Retina (tissue), 1 donor: ENCODE measurements around the gene UGT1A5.

ENCODE experiments used
- DNase-seq: peaks from one replicate; pipeline ENCODE4 v3.0.0-alpha.2; 2016

The UGT1A5 gene

DNA sequence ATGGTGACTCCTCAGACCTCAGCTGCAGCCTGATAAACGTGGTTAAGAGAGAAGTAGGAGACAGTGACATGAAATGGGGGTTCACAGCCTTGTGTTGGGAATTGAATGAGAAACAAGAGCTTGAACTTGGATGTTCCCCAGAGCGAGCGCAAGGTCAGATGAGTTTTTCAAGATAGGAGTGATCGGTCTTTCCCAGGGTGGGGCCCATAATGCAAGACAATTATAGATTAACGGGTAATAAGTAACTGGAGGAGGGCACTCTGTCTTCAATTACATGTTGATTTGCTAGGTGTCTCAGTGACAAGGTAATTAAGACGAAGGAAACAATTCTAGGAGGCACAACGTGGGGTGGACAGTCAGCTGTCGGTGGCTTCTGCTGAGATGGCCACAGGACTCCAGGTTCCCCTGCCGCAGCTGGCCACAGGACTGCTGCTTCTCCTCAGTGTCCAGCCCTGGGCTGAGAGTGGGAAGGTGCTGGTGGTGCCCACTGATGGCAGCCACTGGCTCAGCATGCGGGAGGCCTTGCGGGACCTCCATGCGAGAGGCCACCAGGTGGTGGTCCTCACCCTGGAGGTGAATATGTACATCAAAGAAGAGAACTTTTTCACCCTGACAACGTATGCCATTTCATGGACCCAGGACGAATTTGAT lies at the start of gene UGT1A5:
UGT1A5 (plus strand) TSS at position 297 of the 651 bp plus-strand sequence; CDS start at position 382, 85 bp downstream.
- DNase-seq = no peak

DNA sequence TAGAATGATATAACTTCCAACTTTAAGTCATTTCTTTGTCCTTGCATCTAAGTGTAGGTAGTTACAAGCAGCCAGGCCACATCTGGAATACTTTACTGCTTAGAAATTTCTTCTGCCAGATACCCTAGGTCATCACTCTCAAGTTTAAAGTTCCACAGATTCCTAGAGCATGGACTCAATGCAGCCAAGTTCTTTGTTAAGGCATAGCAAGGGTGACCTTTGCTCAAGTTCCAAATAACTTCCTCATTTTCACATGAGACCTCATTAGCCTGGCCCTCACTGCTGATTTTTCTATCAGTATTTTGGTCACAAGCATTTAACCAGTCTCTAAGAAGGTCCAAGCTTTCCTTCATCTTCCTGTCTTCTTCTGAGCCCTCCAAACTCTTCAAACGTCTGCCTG lies 48.8 kb upstream of the UGT1A5 start:
- no peak for DNase-seq

DNA sequence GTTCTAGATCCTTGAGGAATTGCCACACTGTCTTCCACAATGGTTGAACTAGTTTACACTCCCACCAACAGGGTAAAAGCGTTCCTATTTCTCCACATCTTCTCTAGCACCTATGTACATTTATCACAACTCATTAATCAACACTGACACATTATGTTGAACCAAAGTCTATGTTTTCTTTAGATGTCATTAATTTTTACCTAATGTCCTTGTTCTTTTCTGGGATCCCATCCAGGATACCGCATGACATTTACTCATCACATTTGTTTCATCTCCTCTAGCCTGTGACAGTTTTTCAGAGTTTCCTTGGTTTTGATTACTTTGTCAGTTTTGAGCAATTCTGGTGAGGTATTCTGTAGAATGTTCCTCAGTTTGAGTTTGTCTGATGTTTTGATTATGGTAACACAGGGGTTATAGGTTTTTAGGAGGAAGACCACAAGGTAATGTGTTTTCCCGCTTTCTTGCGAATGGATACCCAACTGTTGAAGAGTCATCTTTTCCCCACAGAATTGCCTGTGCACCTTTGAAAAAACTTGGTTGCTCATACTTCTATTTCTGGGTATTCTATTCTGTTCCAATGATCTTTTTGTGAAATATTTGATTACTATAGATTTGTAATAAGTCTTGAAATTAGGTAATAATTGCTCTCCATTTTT lies 44.0 kb upstream of the UGT1A5 start:
- no peak for DNase-seq

DNA sequence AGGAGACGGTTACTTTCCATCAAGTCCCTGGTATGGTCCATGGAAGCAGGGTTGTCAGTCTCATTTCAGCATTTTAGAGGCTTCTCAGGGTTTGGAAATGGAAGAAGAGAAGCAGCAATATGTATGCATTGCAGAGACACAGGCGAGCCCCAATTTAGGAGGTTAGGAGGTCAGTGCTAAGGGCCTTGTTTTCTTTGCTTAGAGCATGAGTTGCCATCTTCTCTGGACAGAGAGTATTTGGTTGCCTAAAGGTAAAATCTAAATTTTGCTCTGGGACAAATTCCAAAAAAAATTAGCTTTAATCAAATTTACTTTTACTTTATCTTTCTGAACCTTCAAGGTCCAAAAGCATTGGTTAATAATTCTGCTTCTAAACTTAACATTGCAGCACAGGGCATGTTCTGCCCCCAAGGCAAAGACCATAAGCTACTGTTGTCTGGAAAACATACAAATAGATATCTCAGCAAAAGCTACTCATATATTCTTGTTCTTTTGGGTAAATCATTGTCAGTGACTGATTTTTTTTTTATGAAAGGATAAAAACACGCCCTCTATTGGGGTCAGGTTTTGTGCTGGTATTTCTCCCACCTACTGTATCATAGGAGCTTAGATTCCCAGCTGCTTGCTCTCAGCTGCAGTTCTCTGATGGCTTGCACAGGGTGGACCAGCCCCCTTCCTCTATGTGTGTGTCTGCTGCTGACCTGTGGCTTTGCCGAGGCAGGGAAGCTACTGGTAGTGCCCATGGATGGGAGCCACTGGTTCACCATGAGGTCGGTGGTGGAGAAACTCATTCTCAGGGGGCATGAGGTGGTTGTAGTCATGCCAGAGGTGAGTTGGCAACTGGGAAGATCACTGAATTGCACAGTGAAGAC lies 41.2 kb upstream of the UGT1A5 start, which contains the start of gene UGT1A9:
UGT1A9 (plus strand) TSS at position 609 of the 872 bp plus-strand sequence; CDS start at position 646, 37 bp downstream.
- DNase-seq = no peak

DNA sequence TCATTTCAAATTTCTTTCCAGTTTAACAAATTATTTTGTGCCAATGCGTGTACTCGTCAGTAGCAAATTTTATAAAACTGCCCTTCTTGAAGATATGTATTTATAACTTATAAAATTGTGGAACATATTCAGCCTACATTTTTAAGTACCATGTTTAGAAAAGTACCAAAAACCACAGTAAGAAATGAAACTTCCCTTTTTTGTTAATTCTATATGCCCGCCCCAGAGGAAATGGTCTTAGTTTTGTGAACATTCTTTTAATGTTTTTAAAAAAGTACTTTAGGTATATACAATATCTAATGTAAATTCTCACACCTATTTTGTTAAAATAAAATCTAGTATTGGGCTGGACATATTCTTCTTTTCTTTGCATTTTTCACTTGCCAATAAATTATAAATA lies 39.8 kb upstream of the UGT1A5 start:
- no peak for DNase-seq

DNA sequence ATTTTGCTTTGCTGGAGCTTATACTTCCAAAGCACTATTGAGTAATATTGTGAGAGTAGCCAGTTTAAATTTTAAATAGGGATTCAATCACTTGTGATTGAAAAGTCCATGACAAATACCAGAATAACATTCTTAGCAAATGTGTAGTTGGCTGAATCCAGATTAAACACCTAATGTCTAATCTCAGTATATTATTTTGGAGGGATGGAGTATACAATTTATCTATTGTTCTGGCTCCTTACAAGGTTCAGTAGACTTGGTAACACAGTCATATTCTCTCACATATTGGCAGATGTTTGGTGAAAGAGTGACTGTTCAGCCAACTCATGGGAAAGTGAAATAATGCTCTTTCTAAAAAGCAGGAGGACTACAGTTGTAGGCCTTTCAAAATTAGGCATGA lies 38.8 kb upstream of the UGT1A5 start:
- no peak for DNase-seq

DNA sequence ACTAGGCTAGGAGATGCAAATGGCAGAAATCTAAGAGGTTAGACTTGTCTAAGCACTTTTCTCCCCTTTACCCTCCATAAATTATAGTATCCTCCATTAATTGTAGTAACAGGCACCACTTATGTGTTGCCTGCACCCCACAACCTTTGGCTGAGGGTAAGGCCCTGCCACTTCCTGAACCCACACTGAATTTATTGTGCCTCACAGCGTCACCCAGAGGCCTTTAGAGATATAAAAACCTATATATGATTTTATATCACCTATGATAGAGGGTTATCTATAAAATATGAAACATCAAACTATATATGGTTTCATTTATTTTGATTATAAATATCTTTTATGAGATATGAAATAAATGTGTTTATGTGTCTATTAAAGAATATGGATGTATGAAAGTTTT lies 38.4 kb upstream of the UGT1A5 start:
- no peak for DNase-seq

DNA sequence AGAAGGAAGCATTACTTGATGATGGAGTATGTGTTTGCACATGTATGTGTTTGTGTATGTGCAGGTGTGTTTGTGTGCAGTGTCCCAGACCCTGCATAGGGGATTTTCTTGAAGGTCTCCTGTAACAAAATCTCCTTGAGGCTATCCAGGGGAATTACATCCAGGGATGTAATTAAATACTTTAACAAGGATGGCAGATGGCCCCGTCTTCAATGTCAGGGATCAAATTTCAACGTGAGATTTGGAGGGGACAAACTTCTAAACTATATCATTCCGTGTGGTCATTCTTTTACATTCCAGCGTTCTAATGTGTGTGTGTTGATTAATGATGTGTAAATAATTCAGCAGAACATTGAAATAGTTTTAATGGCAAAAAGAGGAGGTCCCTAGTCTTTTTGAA lies 37.7 kb upstream of the UGT1A5 start:
- no peak for DNase-seq

DNA sequence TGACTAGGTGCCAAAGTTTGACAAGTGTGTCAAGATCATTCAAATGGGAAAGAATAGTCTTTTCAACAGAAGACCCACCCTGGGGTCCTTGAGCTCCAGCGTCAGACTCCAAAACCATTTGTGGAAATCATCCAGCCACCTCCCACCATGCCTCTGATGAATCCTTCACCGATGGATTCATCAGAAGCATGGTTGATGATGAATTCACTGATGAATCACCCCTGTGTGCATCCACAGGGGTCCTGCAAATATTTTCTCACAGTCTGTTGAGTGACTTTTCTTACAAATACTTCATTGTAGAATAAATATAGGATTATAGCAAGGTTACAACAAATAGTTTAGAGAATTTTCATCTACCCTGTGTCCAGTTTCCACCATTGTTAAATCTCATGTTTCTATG lies 36.7 kb upstream of the UGT1A5 start:
- no peak for DNase-seq

DNA sequence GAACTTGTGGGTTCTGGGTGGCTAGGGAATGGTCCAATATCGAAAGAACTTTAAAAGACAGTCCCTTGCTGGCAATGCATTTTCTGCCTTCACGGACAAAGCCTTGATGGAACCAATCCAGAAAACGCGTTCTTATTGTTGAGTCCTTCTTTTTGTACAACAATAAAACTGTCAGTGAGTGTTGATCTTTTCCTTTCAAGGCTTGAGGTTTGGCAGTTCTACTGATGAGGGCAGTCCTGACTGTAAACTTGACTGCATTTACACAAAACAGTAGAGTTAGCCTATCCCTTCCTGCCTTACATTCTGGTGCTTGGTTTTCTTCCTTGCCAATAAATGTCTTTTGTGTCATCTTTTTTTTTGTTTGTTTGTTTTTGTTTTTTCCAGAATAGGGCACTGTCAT lies 33.5 kb upstream of the UGT1A5 start:
- no peak for DNase-seq

DNA sequence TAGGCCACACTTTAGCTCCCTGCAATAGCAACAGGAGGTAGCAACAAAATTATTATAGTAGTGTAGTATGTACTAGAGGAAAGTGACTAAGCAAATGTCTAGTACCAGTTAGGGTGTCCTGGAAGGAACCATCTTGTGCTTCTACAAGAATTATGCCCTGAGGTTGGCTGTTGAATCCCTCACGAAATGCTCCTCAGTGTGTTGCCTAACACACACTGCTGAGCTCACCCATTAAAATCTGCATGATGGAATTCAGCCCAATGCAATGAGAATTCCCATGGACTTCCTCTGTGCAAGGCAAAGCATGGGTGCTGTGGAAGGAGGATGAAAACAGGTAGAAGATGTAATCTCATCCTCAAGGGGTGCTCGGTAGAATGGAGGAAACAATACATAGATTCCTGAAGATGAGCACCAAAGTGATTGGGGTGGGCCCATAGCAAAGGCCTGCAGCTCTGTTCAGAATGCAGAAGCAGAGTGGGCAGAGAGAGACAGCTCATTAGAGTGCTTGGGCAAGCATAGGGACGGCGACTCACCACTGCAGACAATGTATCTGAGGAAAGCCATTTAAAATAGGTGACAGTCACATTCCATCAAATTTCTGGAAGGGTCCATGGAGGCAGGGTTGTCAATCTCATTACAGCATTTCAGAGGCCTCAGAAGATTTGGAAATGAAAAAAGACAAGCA lies 32.2 kb upstream of the UGT1A5 start:
- DNase-seq = no peak

DNA sequence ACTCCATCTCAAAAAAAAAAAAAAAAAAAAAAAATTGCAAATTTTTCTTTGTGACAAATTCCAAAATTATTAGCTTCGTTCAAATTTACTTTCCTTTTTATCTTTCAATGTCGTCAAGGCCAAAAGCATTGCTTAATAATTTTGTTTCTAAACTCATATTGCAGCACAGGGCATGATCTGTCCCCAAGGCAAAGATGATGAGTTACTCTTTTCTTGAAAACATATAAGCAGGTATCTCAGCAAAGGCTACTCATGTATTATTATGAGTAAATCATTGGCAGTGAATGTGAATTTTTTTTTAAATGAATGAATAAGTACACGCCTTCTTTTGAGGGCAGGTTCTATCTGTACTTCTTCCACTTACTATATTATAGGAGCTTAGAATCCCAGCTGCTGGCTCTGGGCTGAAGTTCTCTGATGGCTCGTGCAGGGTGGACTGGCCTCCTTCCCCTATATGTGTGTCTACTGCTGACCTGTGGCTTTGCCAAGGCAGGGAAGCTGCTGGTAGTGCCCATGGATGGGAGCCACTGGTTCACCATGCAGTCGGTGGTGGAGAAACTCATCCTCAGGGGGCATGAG lies 31.1 kb upstream of the UGT1A5 start, which contains the start of gene UGT1A7:
UGT1A7 (plus strand) TSS at position 381 of the 579 bp plus-strand sequence; CDS start at position 418, 37 bp downstream.
- DNase-seq = no peak

DNA sequence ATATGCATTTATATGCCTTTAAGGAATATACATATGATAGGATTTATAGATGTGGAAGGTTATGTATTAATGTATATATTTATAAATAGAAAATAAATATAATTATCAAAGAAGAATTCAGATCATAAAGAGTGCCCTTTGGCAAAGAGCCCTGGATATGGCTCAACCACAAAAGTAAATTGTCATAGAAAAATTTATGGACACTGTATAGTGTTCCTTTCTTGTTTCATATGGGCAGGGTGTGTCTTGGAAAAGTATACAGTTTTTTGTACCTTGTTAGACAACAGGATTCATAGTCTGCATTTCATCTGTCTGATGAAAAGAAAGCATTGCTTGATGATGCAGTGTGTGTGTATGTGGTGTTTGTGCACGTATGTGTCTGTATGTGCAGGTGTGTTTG lies 28.1 kb upstream of the UGT1A5 start:
- DNase-seq = no peak

DNA sequence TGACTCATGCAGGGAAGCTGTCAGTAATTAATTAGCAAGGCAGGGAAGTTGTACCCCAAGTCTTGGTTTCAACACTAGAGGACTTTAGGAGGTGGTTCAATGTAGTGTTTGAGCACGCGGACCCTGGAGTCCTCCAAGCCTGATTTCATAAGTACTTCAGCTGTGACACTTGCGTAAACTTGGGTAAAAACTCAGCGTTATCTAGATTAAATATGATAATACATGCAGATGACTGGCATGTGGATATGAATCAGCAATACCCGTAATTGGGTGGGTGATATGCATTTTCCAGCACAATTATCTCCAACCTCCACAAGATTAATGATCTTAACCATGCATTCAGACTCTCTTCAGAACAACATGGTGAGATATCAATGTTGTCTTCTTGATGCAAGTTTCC lies 25.8 kb upstream of the UGT1A5 start:
- no peak for DNase-seq

DNA sequence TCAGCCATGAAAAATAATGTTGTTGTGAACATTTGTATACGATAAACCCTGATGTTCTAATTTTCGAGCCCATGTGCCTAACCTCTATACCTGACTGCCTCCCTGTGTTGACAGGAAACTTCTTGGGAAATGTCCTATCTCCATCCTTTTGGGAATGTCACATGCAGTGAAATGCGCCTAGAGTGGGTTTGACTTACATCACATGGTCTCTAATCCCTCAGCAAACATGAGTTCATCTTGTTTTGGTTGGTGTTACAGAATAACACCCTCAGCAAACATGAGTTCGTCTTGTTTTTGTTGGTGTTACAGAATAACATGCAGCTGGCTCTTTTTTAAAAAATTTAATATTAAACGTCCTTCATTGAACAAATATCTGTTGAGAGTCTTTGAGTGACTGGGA lies 24.4 kb upstream of the UGT1A5 start:
- DNase-seq = no peak

DNA sequence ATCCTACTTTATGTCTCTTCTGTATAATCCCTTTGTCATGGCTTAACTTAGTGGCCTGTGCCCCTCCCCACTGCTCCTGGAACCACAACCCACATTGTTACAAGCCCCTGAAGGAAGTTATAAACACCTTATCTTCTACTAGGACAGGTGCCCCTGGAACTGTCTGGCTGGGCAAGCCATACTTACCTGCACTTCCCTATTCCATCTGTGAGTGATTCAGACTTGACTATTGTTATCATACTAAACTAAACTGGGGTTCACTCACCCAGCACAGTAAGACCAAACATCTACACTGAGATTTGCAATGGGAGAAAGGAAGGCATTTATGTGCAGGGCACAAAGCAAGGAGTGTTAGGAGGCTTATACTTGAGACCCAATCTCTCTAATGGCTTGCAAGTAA lies 23.7 kb upstream of the UGT1A5 start:
- DNase-seq = no peak

DNA sequence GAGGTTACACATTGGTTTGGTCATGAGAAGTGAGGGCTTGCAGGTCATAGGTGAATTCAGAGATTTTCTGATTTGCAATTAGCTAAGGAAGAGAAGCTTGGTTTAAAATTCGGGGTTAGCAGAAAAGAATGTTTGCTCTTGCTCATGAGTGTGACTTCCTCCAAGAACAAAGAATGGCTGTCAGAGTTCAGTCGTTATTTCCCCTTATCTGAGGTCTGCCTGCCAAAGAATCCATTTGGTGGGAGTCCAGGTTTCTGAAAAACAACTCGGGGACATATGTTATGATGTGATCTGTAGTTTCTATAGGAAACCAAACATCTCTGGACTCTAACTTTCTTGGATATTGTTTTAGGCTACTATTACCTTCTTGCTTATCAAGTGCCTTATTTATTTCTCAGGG lies 23.2 kb upstream of the UGT1A5 start:
- DNase-seq = no peak

DNA sequence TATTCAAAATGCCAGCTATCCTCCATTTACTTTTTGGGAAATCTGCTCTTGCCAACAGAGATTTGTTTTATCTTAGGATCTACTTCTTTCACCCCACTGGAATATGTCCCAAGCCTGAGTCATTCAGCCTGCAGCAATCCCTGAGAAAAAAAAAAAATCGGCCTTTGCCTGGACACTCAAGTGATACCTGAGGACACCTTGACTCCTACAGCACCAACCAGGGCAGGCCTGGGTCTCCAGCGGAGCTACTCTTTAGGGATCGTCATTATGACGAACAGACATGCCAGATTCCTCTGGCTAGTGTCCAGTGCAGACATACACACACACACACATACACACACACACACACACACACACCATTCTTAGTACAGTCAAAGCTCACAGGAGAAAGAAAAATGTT lies 22.3 kb upstream of the UGT1A5 start:
- no peak for DNase-seq

DNA sequence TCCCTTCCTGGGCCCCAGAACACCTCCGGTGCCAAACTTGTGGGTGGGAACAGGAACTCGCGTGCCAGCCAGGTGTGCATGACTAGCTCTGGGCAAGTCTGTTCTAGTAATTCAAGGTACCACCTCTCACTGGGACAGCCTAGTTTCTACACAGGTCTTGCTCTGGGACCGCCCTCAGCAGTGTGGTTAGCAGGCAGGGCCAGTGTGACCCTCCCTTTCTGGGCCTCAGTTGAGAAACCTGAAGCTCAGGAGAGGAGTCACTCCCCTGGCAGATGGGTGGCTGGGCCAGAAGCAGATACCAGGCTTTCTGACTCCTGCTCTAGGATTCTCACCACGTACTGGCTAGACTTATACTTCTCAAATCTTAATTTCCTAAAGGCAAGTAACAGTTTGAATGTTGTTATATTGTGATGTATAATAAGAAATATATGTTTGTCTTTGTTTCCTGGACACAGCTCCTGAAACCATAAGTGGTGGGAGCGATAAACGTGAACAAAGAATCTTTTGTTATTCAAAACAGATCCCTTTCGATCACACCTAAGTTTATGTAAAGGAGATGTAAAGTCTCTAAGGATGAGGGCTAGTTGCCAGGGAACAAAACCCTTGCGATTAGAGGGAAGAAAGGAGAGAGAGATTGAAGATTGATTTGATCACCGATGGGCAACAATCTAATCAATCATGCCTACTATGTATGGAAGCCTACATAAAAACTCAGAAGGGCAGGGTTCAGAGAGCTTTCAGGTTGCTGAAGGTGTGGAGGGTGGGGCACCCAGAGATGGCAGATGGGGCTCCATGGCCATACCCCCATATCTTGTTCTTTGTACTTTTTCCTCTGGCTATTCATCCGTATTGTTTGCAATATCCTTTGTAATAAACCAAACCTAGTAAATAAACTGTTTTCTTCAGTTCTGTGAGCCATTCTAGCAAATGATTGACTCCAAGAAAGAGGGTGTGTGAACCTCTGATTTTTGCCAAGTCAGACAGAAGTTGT lies 21.0 kb upstream of the UGT1A5 start:
- DNase-seq = no peak

DNA sequence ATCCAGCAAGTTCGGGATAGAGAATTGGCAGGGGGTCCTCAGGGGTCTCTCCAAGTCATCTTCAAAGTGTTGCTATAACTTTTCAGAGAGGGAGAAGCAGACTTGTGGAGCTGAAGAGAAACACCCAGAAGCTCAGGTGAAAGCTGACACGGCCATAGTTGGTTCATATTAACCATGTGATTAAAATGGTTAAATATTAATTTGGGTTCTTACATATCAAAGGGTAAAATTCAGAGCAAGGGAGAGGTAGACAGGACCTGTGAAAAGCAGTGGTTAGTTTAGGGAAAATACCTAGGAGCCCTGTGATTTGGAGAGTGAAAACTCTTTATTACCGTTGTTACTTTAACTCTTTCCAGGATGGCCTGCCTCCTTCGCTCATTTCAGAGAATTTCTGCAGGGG lies 20.1 kb upstream of the UGT1A5 start, which contains the start of gene UGT1A6:
UGT1A6 (plus strand) TSS at position 243 of the 400 bp plus-strand sequence; CDS start at position 358, 115 bp downstream.
- DNase-seq = no peak

DNA sequence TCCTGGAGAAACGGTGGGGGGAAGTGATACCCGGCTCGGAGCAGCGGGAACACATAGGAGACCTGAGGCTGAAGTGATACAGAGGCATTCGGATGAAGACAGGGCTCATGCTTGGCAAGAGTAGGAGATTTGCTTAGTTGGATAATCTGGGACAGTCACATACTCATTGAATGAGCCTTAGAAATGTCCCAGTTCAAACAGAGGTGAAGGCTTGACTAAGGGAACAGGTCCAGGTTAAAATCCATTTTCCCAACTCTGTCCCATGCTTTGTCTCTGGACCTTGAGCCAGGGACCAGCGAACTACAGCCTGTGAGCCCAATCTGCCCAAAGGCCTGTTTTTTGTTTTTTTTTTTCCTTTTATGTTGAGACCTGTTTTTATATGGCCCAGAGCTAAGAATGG lies 18.7 kb upstream of the UGT1A5 start:
- no peak for DNase-seq
